Effector CD8-positive, alpha-beta T cell (primary cell): Measurements from ENCODE around the gene TBC1D4.

Source experiments
- DNase-seq: peaks from one replicate; lab custom pipeline; 2025; lab: John Stamatoyannopoulos, UW
- total RNA-seq, 4 experiments: gene quantifications; one replicate each; lab custom pipeline; 2026; lab: John Stamatoyannopoulos, UW

TBC1D4 gene, protein sequence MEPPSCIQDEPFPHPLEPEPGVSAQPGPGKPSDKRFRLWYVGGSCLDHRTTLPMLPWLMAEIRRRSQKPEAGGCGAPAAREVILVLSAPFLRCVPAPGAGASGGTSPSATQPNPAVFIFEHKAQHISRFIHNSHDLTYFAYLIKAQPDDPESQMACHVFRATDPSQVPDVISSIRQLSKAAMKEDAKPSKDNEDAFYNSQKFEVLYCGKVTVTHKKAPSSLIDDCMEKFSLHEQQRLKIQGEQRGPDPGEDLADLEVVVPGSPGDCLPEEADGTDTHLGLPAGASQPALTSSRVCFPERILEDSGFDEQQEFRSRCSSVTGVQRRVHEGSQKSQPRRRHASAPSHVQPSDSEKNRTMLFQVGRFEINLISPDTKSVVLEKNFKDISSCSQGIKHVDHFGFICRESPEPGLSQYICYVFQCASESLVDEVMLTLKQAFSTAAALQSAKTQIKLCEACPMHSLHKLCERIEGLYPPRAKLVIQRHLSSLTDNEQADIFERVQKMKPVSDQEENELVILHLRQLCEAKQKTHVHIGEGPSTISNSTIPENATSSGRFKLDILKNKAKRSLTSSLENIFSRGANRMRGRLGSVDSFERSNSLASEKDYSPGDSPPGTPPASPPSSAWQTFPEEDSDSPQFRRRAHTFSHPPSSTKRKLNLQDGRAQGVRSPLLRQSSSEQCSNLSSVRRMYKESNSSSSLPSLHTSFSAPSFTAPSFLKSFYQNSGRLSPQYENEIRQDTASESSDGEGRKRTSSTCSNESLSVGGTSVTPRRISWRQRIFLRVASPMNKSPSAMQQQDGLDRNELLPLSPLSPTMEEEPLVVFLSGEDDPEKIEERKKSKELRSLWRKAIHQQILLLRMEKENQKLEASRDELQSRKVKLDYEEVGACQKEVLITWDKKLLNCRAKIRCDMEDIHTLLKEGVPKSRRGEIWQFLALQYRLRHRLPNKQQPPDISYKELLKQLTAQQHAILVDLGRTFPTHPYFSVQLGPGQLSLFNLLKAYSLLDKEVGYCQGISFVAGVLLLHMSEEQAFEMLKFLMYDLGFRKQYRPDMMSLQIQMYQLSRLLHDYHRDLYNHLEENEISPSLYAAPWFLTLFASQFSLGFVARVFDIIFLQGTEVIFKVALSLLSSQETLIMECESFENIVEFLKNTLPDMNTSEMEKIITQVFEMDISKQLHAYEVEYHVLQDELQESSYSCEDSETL (N-terminal part only)
- 48.2 to 170 (median 110) reads per million in 4 experiments for total RNA-seq

DNA sequence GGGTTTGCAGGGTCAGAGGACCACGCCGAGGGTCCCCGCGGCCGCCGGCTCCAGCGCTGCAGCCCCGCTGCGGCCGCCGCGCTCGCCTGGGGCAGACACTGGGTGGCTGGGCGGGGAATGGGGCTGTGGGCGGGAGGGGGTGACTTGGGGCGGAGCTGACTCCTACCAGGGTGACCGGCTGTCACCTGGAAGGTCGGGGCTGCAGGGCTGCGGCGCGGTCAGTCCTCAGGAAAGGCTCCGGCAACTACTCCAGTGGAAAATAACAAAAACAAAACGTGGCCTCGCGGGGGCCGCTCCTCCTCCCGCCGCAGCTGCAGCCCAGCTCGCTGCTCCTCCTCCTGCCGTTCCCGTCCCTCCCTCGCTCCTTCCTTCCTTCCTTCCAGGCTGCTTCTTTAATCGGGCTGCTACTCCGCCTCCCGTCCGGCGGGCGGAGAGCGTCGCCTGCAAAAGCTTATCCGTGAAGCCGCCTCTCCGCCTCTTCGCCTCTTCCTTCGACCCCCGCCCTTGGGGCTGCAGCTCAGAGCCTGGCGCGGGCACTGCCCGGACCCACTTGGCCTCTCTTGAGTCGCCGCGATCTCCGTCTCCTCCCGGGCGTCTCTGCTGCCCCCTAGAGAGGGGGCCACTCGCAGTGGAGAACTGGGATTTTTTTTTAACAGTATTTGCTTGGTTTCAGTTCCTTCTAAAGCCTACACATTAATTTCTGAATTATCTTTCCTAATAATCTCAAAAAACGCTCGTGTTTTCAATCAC is at the start of gene TBC1D4:
TSS of gene TBC1D4 (minus strand) at position 100 of the 750 bp plus-strand sequence. CDS start 402 bp downstream, outside the sequence.
- peak; percentile 4 for DNase-seq

DNA sequence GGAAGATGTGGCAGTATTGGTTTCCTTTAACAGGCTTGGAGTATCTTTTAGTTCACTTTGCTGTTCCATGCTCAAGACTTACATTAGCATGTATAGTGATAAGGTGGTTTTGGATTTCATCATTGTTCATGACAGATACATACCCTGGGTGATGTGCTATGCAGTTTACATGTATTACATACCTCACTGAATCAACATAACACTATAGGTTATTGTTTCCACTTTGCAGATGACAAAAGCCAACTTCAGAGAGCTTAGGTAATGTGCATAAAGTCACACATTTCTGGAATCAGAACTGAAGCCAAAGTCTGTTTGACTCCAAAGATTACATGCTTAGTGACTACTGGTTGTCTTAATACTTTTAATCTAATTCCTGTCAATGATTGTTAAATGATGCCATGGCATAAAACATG is 48.6 kb upstream of the TBC1D4 start:
- no peak for DNase-seq

DNA sequence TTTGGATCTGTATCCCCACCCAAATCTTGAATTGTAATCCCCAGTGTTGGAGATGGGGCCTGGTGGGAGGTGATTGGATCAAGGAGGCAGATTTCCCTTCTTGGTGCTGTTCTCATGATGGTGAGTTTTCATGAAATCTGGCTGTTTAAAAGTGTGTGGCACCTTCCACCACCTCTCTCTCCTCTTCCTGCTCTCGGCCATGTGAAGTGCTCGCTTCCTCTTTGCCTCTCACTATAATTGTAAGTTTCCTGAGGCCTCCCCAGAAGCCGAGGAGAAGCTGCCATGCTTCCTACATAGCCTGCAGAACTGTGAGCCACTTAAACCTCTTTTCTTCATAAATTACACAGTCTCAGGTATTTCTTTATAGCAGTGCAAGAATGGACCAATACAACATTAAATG is 40.0 kb upstream of the TBC1D4 start:
- DNase-seq: no peak

DNA sequence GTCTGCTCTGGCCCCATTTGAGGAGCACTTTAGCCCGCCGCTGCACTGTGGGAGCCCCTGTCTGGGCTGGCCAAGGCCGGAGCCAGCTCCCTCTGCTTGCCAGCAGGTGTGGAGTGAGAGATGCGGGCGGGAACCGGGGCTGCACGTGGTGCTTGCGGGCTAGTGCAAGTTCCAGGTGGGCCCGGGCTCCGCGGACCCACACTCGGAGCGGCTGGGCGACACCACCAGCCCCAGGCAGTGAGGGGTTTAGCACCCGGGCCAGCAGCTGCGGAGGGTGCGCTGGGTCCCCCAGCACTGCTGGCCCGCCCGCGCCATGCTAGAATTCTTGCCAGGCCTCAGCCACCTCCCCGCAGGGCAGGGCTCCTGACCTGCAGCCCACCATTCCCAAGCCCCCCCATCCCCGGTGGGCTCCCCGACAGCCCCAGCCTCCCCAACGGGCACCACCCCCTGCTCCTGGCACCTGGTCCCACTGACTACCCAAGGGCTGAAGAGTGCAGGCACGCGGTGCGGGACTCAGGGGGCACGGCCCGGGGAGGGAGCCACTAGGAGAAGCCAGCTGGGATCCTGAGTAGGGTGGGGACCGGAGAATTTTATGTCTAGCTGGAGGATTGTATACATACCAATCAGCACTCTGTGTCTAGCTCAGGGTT is 36.6 kb upstream of the TBC1D4 start:
- DNase-seq: no peak

DNA sequence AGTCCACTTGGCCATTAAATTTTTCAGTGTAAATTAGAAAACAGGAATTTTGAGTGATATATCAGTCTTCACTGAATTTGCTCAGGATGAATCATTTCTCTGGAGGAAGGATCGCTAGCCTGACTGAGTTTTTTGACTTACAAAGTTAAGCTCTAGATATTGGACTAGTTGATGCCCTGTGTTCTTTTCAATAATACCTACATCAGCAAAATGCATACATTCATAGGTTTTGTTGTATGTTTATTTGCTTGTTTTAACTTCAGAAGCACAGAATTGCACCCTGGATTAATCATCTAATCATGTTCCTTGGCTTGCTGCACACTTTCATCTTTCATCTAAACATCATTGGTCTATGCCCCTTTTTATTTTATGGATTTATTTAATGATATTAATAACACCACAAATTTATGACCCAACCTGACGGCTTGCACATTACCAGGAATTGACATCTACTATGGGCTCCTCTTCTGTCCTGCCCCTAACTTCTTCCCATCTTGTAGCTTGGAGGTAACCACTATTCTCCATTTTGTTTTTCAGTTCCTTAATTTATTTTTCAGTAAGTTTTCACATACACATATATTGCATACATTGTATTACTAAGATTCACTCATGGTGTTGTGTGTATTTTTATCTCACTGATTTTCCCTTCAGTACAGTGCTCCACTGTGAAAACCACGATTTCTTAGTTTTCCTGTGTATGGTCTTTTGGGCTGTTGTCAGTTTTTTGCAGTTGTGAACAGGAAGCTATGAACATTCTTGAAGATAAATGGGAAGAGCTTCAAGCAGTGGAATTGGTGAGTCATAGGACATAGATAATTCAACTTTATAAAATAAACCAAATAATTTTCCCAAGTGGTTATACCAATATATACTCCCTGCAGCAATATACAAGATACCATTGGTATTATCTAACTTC is 32.4 kb upstream of the TBC1D4 start:
- DNase-seq: no peak

DNA sequence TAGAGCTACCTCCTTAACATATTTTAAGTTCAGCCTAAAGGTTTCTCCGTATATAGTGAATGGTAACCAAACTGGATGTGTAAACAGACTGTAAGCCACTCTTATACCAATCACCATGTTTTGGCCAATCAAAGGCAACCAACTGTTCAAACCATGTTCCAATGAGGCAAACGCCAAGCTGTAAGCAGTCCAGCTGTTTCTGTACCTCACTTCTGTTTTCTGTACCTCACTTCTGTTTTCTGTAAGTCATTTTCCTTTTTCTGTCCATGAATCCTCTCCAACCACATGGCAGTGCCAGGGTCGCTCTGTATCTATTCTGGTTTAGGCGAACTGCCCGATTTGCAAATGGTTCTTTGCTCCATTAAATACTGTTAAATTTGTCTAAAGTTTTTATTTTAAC is 31.3 kb upstream of the TBC1D4 start:
- DNase-seq: no peak

DNA sequence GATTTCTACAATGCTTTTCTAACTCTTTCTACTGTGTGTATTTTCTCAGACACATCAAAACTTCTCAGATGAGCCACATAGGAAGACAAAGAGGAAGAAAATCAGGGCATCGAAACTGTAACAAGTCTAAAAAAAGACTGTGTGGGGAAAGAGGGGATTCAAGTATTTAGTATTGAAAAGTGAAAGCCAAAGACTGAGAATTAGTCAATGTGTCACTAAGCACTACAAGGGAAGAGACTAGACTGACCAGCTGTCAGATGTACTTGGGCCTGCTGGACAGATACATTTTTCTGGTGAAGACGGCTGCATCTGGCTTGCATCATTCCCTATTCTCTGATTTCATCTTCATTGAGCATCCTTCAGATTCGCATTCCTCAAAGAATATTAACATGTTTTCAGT is 30.3 kb upstream of the TBC1D4 start:
- DNase-seq: no peak

DNA sequence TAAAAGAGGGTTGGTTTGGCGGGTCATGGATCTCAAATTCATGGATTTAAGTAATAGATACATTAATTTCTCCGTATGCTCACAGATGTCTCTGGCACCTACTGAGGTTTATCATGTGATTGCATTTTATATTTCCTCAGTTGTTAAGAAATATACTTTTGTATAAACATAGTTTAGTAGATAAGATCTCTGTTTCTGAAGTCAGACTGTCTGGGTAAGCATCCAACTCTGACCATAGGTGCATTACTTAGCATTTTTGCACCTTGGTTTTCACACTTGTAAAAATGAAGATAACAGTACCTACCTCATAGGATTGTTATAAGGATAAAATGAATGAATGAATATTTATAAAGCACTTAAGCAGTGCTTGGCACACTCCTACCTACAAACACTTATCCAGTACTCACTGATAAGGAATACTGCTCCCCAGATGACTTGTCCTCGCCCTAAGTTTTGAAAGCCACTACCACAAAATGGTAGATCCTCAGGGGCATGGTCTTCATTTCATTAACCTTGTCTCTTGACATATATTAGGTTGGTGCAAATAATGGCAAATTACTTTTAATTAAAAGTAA is 29.2 kb upstream of the TBC1D4 start:
- DNase-seq: no peak

DNA sequence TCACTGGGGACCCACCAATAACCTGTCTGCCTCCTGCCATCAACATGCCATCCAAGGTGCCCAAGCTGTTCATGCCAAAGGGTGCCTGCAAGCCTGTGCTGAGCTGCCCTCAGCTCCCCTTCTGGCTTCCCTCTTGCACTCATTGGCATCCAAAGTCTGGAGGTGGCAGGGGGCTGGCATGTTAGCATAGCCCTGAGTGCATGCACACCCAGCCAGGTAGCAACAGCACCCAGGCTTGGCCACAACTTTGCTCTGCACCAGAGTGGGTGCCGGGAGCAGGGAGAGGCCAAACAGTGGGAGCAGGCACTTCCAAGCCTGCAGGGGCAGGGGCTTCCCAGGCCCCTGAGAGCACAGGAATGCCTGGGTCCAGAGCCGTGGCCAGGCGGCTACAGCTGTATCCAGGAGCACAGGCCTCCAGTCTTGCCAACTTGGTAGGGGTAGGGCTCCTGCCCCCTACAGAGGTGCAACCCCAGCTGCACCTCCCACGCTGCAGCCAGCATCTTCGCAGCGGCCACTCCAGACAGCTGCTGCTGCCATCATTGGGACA is 26.1 kb upstream of the TBC1D4 start:
- no peak for DNase-seq

DNA sequence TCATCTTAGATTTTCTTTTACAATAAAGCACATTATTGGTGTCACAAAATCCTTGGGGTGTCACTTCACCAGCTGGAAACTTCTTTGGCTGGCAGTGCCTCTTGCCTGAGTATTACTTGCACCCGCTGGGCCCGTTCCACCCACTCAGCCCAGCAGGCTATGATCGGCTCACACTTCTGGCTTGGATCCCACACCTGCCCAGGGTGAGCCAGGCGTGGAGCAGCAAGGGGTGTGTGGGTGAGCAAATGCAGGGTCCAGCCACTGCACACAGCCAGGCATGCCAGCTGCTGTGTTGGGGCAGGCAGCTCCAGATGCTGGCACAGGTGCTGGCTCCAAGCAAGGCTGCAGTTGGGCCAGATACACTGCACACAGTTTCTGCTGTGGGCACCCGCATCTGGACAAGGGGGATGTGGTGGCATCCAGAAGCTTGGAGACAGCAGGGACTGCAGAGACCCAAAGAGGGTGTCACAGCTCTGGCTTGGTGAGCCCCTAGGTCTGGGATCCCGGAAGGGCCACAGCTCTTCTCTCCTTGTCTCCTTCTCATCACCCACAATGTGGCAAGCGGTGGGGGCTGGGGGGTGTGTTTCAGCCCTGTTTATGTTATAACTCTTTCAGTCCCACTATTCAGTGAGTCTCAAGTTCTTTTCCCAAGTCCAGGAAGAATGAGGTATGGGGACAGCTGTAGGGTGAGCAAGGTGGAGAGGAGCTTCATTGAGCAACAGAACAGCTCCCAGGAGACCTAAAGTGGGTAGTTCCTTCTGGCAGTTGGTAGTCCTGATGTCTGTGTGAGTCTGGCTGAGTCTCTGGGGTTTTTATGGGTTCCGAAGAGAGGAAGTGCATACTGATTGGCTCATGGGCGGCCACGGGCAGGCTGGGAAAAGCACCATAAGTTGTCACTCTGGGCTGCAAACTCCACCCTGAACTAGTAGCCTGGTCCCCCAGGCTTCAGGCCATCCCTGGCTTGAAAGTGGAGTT is 25.3 kb upstream of the TBC1D4 start:
- DNase-seq: no peak

DNA sequence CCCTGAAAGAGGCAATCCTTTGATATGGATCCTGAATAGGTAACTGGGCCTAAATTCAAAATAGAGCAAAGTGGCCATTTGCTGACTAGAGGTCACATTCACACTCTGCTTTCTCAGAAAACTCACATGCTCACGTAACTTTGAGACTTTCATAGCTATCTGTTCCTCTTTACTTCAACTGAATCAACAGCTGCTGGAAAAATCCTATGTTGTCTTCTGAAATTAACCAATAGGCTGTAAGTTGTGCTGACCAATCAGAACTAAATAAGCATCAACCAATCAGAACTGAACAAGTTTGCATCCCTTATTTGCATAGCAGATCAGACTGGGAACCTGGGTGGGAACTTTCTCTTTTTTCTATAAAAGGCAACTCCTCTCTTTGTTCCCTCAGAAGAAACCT is 24.0 kb upstream of the TBC1D4 start:
- no peak for DNase-seq

DNA sequence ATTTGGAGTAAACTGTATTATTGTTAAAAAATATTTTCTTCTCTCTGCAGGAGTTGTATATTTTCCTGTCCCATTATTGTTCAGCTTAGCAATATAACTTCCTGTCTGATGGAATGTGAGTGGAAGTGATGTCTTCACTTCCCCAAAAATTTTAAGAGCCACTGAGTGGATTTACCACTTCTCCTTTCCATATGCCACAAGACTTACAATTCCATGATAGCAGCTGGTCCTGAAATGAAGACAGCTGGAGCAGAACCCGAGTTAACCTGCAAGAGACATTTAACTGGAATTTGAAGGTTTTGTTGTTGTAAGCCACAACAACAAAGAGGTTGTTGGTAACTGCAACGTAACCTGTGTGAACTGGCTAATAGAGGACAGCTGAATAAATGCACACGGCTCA is 23.4 kb upstream of the TBC1D4 start:
- DNase-seq: no peak

DNA sequence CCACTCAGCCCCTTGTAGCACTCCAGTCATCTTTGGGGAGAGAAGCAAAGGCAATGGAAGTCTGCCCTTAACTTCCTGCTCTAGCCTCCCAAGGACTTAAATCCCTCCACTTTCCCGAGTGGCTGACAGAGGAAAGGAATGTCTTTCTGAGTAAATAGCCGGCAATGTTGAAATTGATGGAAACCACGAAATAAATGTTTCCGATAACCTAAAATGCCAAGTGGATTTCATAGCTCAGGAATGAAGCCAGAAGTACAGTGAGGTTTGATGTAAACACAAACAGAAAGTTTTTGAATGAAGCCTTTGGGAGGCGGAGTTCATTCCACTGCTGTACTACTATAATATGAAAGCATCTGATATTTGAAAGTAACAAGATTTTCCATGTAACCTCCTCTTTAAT is 14.0 kb upstream of the TBC1D4 start:
- no peak for DNase-seq

DNA sequence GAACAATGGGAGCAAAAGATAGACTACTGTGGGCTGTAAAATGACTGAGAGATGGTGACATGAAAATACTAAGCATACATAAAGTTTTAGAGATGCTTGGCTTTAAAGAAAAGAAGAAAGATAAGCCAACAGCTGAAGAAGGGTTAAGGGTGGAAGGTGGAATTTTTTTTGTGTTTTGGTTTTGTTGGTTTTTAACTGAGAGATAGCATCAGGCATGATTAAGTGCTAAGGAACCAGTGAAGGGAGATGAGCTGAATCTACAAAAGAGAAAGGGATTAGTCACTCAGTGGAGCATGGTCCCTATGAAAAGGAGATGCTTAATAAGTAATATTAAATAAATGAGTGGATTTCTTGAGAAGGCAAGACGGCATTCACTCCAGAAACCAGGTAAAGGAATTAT is 12.5 kb upstream of the TBC1D4 start:
- no peak for DNase-seq

DNA sequence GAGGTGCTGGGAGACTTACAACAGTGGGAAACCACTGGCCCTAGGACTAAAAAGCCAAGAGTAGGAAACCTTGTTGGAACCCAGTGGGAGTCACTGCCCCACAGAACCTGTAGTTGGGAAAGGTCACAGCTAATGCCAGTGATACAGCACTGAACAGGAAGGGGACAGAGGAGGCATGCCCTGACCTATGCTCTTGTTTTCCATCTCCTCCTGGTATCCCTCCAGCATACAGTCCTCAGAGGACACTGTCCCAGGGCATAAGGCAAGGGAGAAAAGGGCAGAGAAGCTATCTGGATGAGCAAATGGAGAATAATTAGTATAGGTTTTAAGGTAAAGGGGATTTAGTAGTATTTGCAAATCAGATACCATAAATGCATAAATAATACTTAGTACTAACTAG is 11.2 kb upstream of the TBC1D4 start:
- no peak for DNase-seq

DNA sequence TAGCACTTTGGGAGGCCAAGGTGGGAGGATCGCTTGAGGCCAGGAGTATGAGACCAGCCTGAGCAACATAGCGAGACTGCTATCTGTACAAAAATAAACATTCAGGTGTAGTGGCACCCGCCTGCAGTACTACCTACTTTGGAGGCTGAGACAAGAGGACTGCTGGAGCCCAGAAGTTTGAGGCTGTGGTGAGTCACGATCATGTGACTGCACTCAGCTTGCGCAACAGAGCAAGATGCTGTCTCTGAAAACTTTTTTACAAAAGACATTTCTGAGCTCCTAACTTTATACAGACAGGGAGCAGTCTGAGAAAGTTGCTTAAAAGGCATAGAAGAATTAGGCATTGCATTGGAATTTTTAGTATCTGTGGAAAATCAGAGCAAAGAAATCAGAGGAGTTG is 10.4 kb upstream of the TBC1D4 start:
- no peak for DNase-seq

DNA sequence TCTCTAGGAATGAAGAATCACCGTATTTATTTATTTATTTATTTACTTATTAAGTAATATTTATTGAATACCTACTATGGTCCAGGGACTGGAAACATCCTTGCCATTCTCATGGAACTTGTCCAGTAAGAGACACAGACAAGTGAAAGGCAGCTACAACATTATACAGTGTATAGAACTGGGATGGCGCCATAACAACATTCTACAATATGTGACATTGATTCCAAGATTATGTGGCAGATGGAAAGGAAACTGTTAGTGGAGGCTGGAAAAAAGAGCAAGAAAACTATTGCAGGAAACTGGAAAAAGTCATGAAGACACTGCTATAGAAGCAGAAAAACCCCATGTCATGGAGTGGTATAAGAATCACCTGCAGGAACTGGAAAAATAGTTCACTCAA is 9.4 kb upstream of the TBC1D4 start:
- no peak for DNase-seq
